AG09319 (cell line): ENCODE data around the gene SCAMP4.

Experiments used
- DNase-seq: peaks from one replicate; pipeline ENCODE4 v3.0.0-alpha.2; 2010; ENCODE audit warnings: low read depth; ENCODE audit errors: extremely low read depth
- CTCF ChIP-seq: IDR thresholded peaks from 2 replicates; pipeline ENCODE4 v1.5.1; 2011; ENCODE audit warnings: low read depth, mild to moderate bottlenecking, inconsistent platforms, low read length, moderate library complexity

SCAMP4 gene

GRCh38 chr19:1893791-1894190 lies 11.4 kb upstream of the SCAMP4 start:
- no peak for TF ChIP-seq CTCF

DNA sequence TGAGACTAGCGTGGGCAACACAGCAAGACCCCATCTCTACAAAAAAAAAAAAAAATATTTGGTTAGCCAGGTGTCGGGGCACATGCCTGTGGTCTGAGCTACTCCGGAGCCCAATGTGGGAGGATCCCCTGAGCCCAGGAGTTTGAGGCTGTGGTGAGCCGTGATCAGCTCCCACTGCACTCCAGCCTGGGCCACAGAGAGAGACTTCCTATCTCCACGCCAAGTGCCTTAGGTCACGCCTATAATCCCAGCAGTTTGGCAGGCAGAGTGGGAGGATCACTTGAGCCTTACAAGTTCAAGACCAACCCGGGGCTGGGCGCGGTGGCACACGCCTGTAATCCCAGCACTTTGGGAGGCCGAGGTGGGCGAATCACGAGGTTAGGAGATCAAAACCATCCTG lies 8.7 kb upstream of the SCAMP4 start:
- TF ChIP-seq CTCF: no peak
- DNase-seq: no peak

More at GRCh38 chr19:1893791-1894190, 11.4 kb upstream of the SCAMP4 start:
- DNase-seq: no peak

DNA sequence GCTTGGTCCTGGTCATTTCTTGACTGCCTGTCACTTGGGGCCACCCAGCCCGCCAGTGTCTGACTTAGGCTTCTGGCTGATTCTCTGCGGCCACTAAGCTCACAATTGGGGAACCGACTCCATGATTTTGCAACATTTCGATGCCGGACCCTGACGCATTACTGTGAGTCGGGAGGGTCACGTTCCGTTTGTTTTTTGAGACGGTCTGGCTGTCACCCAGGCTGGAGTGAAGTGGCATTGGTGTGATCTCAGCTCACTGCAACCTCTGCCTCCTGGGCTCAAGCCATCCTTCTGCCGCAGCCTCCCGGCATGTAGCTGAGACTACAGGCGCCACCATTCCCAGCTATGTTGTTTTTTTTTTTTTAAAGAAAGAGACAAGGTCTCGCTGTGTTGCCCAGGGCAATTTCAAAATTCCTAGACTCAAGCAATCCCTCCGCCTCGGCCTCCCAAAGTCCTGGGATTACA lies 3.2 kb upstream of the SCAMP4 start:
- TF ChIP-seq CTCF: no peak
- DNase-seq: no peak

- TF ChIP-seq CTCF: no peak
- DNase-seq: no peak
These were observed 2.3 kb upstream of the SCAMP4 start for GRCh38 chr19:1902923-1903322.

DNA sequence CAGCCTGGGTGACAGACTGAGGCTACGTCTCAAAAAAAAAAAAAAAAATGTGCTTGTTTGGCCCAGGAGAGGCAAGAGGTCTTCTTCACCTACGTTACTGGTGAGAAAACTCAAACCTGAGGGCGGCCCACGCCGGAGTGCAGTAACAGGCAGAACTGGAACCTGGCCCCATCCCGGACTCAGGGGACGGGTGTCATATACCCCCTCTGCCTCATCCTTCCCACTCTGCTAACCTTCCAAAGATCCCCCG lies 414 bp upstream of the SCAMP4 start:
- no peak for DNase-seq
- no peak for TF ChIP-seq CTCF

DNA sequence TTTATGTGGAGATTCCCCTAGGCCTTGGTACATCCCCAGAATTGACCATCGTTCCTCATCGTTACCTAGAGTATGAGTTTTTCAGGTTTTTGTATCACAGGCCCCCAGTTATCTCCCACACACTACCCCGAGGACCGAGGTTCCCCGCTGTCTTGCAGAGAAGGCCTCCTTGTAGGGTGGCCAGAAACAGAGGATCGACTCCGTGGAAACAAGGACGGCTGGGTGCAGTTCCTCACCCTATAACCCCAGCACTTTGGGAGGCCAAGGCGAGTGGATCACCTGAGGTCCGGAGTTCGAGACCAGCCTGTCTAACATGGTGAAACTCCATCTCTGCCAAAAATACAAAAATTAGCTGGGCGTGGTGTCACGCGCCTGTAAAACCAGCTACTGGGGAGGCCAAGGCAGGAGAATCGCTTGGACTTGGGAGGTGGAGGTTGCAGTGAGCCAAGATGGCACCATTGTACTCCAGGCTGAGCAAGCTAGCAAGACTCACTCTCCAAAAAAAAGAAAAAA lies 720 bp downstream of the SCAMP4 start:
- TF ChIP-seq CTCF: no peak
- no peak for DNase-seq

GRCh38 chr19:1906985-1907562 lies 1.9 kb downstream of the SCAMP4 start:
- TF ChIP-seq CTCF: no peak
- DNase-seq: no peak
